Osteocyte (in vitro differentiated cells): ENCODE data around the gene ZNF689. TPM values are rescaled to one million over a fixed set of nuclear protein-coding genes. Genes with fewer than 3 reads are reported as not detected.
"Not testable (repeated sequence)": the region's sequence is repeated elsewhere in the genome, so short reads cannot be mapped to it uniquely, and the experiment has no call there.

Source experiments
- DNase-seq: peaks from one replicate; pipeline ENCODE4 v3.0.0; 2021; ENCODE audit warnings: mixed read lengths; ENCODE audit not compliant: unreplicated experiment; ENCODE audit errors: extremely low spot score
- H3K27ac Mint-ChIP-seq: one replicate; pipeline ENCODE4 v1.8.0; 2021; ENCODE audit warnings: mild to moderate bottlenecking, mixed read lengths; ENCODE audit not compliant: unreplicated experiment
- H3K27me3 Mint-ChIP-seq: one replicate; pipeline ENCODE4 v1.8.0; 2021; ENCODE audit warnings: mixed read lengths; ENCODE audit not compliant: unreplicated experiment
- H3K36me3 Mint-ChIP-seq: one replicate; pipeline ENCODE4 v1.8.0; 2021; ENCODE audit warnings: mixed read lengths; ENCODE audit not compliant: unreplicated experiment
- H3K4me1 Mint-ChIP-seq: one replicate; pipeline ENCODE4 v1.8.0; 2021; ENCODE audit warnings: mixed read lengths; ENCODE audit not compliant: unreplicated experiment
- H3K4me3 Mint-ChIP-seq: one replicate; pipeline ENCODE4 v1.8.0; 2021; ENCODE audit warnings: mild to moderate bottlenecking, moderate library complexity, mixed read lengths; ENCODE audit not compliant: unreplicated experiment
- H3K9me3 Mint-ChIP-seq: one replicate; pipeline ENCODE4 v1.8.0; 2021; ENCODE audit warnings: mixed read lengths; ENCODE audit not compliant: unreplicated experiment
- CTCF ChIP-seq: fragments of 200-600 bp; sonication (generic); IDR thresholded peaks from 2 replicates; pipeline ENCODE4 v1.5.0; 2021; ENCODE audit warnings: antibody characterized with exemption, mild to moderate bottlenecking, moderate library complexity
- total RNA-seq: library from RNA; stranded (reverse); gene quantifications from 2 replicates; pipeline ENCODE4 v1.2.1, GENCODE V29; 2021

ZNF689 gene
- total RNA-seq, 1 donor from 2014 or later = 8.8 TPM

GRCh38 chr16:30600215-30600614 lies 10.0 kb downstream of the ZNF689 start:
- no peaks in the 10 kb centered on the region for H3K9me3 Mint-ChIP-seq
- TF ChIP-seq CTCF = no peak
- no peaks in the 10 kb centered on the region for H3K27me3 Mint-ChIP-seq
- H3K36me3 Mint-ChIP-seq = peaks cover 17% of the 10 kb centered on the region
- DNase-seq = no peak
- no peak overlapping the region for H3K27ac Mint-ChIP-seq
- H3K4me3 Mint-ChIP-seq = no peak overlapping the region
- no peaks in the 10 kb centered on the region for H3K4me1 Mint-ChIP-seq

- H3K27me3 Mint-ChIP-seq = no peaks in the 10 kb centered on the region
- no peaks in the 10 kb centered on the region for H3K4me1 Mint-ChIP-seq
- H3K27ac Mint-ChIP-seq = no peak overlapping the region
- no peak overlapping the region for H3K4me3 Mint-ChIP-seq
- H3K9me3 Mint-ChIP-seq = peaks cover 6% of the 10 kb centered on the region
- H3K36me3 Mint-ChIP-seq = no peaks in the 10 kb centered on the region
- TF ChIP-seq CTCF = no peak
- DNase-seq = no peak
These were observed 17.3 kb downstream of the ZNF689 start for GRCh38 chr16:30592871-30593270.

DNA sequence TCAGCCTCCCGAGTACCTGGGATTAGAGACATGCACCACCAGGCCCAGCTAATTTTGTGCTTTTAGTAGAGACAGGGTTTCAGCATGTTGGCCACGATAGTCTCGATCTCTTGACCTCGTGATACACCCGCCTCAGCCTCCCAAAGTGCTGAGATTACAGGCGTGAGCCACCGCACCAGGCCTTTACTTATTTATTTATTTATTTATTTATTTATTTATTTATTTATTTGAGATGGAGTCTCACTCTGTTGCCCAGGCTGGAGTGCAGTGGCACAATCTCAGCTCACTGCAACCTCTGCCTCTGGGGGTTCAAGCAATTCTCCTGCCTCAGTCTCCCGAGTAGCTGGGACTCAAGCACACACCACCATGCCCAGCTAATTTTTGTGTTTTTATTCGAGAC lies 19.3 kb downstream of the ZNF689 start:
- H3K9me3 Mint-ChIP-seq, H3K4me3 Mint-ChIP-seq: not testable (repeated sequence)

GRCh38 chr16:30589582-30589981 lies 20.6 kb downstream of the ZNF689 start:
- H3K9me3 Mint-ChIP-seq, H3K4me1 Mint-ChIP-seq, H3K4me3 Mint-ChIP-seq, H3K27me3 Mint-ChIP-seq, DNase-seq, H3K27ac Mint-ChIP-seq, H3K36me3 Mint-ChIP-seq: not testable (repeated sequence)

More for the DNA sequence above, 19.3 kb downstream of the ZNF689 start:
- not testable (repeated sequence) for H3K27me3 Mint-ChIP-seq, DNase-seq, H3K27ac Mint-ChIP-seq, H3K4me1 Mint-ChIP-seq, H3K36me3 Mint-ChIP-seq

DNA sequence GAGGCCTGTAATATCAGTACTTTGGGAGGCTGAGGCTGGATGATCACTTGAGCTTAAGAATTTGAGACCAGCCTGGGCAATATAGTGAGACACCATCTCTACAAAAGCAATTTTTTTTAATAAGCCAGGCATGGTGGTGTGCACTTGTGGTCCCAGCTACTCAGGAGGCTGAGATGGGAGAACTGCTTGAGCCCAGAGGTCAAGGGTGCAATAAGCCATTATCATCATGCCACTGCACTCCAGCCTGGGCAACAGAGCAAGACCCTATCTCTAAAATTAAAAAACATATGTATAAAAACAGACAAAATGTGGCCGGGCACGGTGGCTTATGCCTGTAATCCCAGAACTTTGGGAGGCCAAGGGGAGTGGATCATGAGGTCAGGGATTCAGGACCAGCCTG lies 21.5 kb downstream of the ZNF689 start:
- Mint-ChIP-seq H3K4me1 (peaks cover 10% of the 10 kb centered on the region), H3K36me3 (no peaks in the 10 kb centered on the region), H3K9me3 (no peaks in the 10 kb centered on the region), H3K4me3 (no peak overlapping the region), H3K27me3 (no peaks in the 10 kb centered on the region), H3K27ac (no peak overlapping the region)
- no peak for TF ChIP-seq CTCF
- DNase-seq = no peak

- H3K4me1 Mint-ChIP-seq = peaks cover 15% of the 10 kb centered on the region
- DNase-seq = peak; percentile 97
- peak; percentile 20 for TF ChIP-seq CTCF
- H3K27me3 Mint-ChIP-seq = no peaks in the 10 kb centered on the region
- peak within 1 kb of the TSS; percentile 77 for H3K4me3 Mint-ChIP-seq
- peak within 1 kb of the TSS; percentile 87 for H3K27ac Mint-ChIP-seq
- H3K9me3 Mint-ChIP-seq = no peaks in the 10 kb centered on the region
- peaks cover 3% of the 10 kb centered on the region for H3K36me3 Mint-ChIP-seq
These were observed 24.6 kb downstream of the ZNF689 start, which contains the start of gene ZNF785 for GRCh38 chr16:30585400-30586191. Gene ZNF785, minus strand, starts transcription at chr16:30585697. Its CDS starts 86 bp downstream, at chr16:30585611.
